SK-N-SH (cell line): ENCODE data around the gene CALR3. TPM values are rescaled to one million over a fixed set of nuclear protein-coding genes. Genes with fewer than 3 reads are reported as not detected.

Experiments
- CTCF ChIA-PET: fragments of 300-600, 350-600 bp; formaldehyde crosslinking; extraction: SDS; loops from one replicate; lab custom pipeline; 2021; lab: Yijun Ruan, JAX
- POLR2A ChIA-PET: fragments of 350-600 bp; sonication (Branson Sonifier 250); formaldehyde crosslinking; extraction: SDS; loops from one replicate; lab custom pipeline; 2020; ENCODE audit warnings: antibody characterized with exemption, inconsistent platforms; lab: Yijun Ruan, JAX
- DNase-seq: peaks from one replicate; pipeline ENCODE4 v3.0.0; 2012
- H2AFZ ChIP-seq: fragments of 200-600 bp; sonication (generic); 2 replicates; pipeline ENCODE4 v1.8.1; 2016; ENCODE audit warnings: antibody characterized with exemption, mild to moderate bottlenecking, low read depth
- H3F3A ChIP-seq: fragments of 200-600 bp; sonication (generic); replicated peaks from 2 replicates; pipeline ENCODE3; 2016; ENCODE audit warnings: antibody characterized with exemption, mild to moderate bottlenecking; ENCODE audit not compliant: insufficient read depth
- H3K27ac ChIP-seq, 2 experiments: fragments of 200-500 bp in 1 of 2; fragments of 200-600 bp in 1 of 2; sonication (Bioruptor generic) in 1 of 2; sonication (generic), shearing (Covaris generic) in 1 of 2; 2 replicates each; pipeline versions ENCODE4 v1.5.1 to v1.6.1; 2014 to 2016; ENCODE audit warnings: low read depth in 2 of 2, inconsistent platforms in 1 of 2, low read length in 1 of 2, mild to moderate bottlenecking in 1 of 2, mixed read lengths in 1 of 2
- H3K27me3 ChIP-seq: fragments of 200-600 bp; sonication (generic), shearing (Covaris generic); 2 replicates; pipeline ENCODE4 v1.6.1; 2016; ENCODE audit warnings: mixed run types; ENCODE audit not compliant: insufficient read depth
- H3K36me3 ChIP-seq, 2 experiments: fragments of 200-500 bp in 1 of 2; fragments of 200-600 bp in 1 of 2; sonication (Bioruptor generic) in 1 of 2; sonication (generic) in 1 of 2; replicated peaks in 1 of 2; 2 replicates each; pipeline versions ENCODE3 to v1.5.1; 2014 to 2016; ENCODE audit warnings: low read length in 1 of 2, mild to moderate bottlenecking in 1 of 2; ENCODE audit not compliant: insufficient read depth in 2 of 2, control insufficient read depth in 1 of 2
- H3K4me1 ChIP-seq, 2 experiments: fragments of 200-500 bp in 1 of 2; fragments of 200-600 bp in 1 of 2; sonication (Bioruptor generic) in 1 of 2; sonication (generic), shearing (Covaris generic) in 1 of 2; 2 replicates each; pipeline versions ENCODE4 v1.5.1 to v1.6.1; 2014 to 2016; ENCODE audit warnings: low read depth in 1 of 2, low read length in 1 of 2, mixed run types in 1 of 2; ENCODE audit not compliant: insufficient read depth in 2 of 2, control insufficient read depth in 1 of 2
- H3K4me2 ChIP-seq: fragments of 200-600 bp; sonication (generic), shearing (Covaris generic); 2 replicates; pipeline ENCODE4 v1.6.1; 2017; ENCODE audit warnings: mixed run types
- H3K4me3 ChIP-seq, 2 experiments: fragments of 200-500 bp in 1 of 2; fragments of 200-600 bp in 1 of 2; sonication (Bioruptor generic) in 1 of 2; sonication (generic), shearing (Covaris generic) in 1 of 2; 2 replicates each; pipeline versions ENCODE4 v1.5.1 to v1.8.1; 2014 to 2016; ENCODE audit warnings: low read depth in 2 of 2, inconsistent platforms in 1 of 2, low read length in 1 of 2, mild to moderate bottlenecking in 1 of 2, mixed read lengths in 1 of 2, moderate library complexity in 1 of 2
- H3K79me2 ChIP-seq: fragments of 200-600 bp; sonication (generic); 2 replicates; pipeline ENCODE4 v1.8.1; 2017; ENCODE audit warnings: mild to moderate bottlenecking; ENCODE audit not compliant: insufficient read depth
- H3K9ac ChIP-seq: fragments of 200-600 bp; sonication (generic); 2 replicates; pipeline ENCODE4 v1.6.1; 2017; ENCODE audit warnings: mixed run types
- H3K9me2 ChIP-seq: fragments of 200-600 bp; sonication (generic); 2 replicates; pipeline ENCODE4 v1.6.1; 2017; ENCODE audit warnings: mixed run types
- H3K9me3 ChIP-seq: fragments of 200-600 bp; sonication (generic); 2 replicates; pipeline ENCODE4 v1.6.1; 2017; ENCODE audit warnings: mixed run types, mild to moderate bottlenecking, moderate library complexity
- H4K20me1 ChIP-seq: fragments of 200-600 bp; sonication (generic); 2 replicates; pipeline ENCODE4 v1.6.1; 2017; ENCODE audit warnings: mild to moderate bottlenecking, mixed run types; ENCODE audit not compliant: insufficient read depth
- CHD2 ChIP-seq: fragments of 150-350 bp; IDR thresholded peaks from 2 replicates; pipeline ENCODE4 v1.6.1; 2018; ENCODE audit warnings: low read length; ENCODE audit not compliant: partially characterized antibody
- CTCF ChIP-seq: fragments of 200-600 bp; sonication (generic); IDR thresholded peaks from 2 replicates; pipeline ENCODE4 v1.6.1; 2017; ENCODE audit warnings: antibody characterized with exemption, mild to moderate bottlenecking, moderate library complexity
- GABPA ChIP-seq: IDR thresholded peaks from 2 replicates; pipeline ENCODE4 v1.4.0; 2012; ENCODE audit warnings: low read depth, mild to moderate bottlenecking
- IRF3 ChIP-seq: fragments of 150-350 bp; IDR thresholded peaks from 2 replicates; pipeline ENCODE4 v1.6.1; 2016; ENCODE audit warnings: mild to moderate bottlenecking, low read depth, low read length
- JUND ChIP-seq: IDR thresholded peaks from 2 replicates; pipeline ENCODE4 v1.4.0; 2012
- MAX ChIP-seq: IDR thresholded peaks from 2 replicates; pipeline ENCODE4 v1.4.0; 2012; ENCODE audit warnings: low read depth
- NFIC ChIP-seq: IDR thresholded peaks from 2 replicates; pipeline ENCODE4 v1.4.0; 2012; ENCODE audit warnings: borderline replicate concordance
- RAD21 ChIP-seq: IDR thresholded peaks from 2 replicates; pipeline ENCODE4 v1.6.1; 2012; ENCODE audit warnings: mild to moderate bottlenecking, low read length
- TEAD4 ChIP-seq: IDR thresholded peaks from 2 replicates; pipeline ENCODE4 v1.4.0; 2012; ENCODE audit warnings: mild to moderate bottlenecking, borderline replicate concordance; ENCODE audit not compliant: insufficient read depth
- USF2 ChIP-seq: fragments of 150-350 bp; IDR thresholded peaks from 2 replicates; pipeline ENCODE4 v1.6.1; 2017; ENCODE audit warnings: antibody characterized with exemption, low read length, low read depth, borderline replicate concordance
- WGBS: methylation state at CpG from one replicate; pipeline ENCODE4 v1.1.6; 2017; ENCODE audit warnings: low lambda C conversion rate; 5-methylcytosine and 5-hydroxymethylcytosine counted together
- polyA plus RNA-seq, 3 experiments: library from polyadenylated mRNA; depleted of rRNA; stranded (reverse); fragments of >200 nt; gene quantifications; 2 replicates each; pipeline ENCODE4 v1.2.3, GENCODE V29; 2012

The CALR3 gene
- polyA plus RNA-seq, 1 of the 3 experiments (the other 2 are of a cell fraction): not detected

GRCh38 chr19:16509141-16510061 lies 13.4 kb upstream of the CALR3 start:
- no peak overlapping the region for H3K9ac ChIP-seq
- peak; percentile 1 for DNase-seq
- no peaks in the 10 kb centered on the region for H3K9me2 ChIP-seq
- WGBS: 95% methylated on average over 25 of the region's 28 CpGs
- H3K79me2 ChIP-seq: no peaks in the 10 kb centered on the region
- H2AFZ ChIP-seq: no peak overlapping the region
- peaks cover 0 to 19% of the 10 kb centered on the region in 2 experiments for H3K36me3 ChIP-seq
- H3K4me1 ChIP-seq: no peaks in the 10 kb centered on the region
- H3K4me2 ChIP-seq: no peak overlapping the region
- no peaks in the 10 kb centered on the region for H4K20me1 ChIP-seq
- POLR2A ChIA-PET: interaction anchor here (0.6 kb wide), 1 partner anchor 811 kb away, joined by 3 read pairs; no protein-coding TSS in a partner anchor
- no peaks in the 10 kb centered on the region for H3K27me3 ChIP-seq
- H3F3A ChIP-seq: no peaks in the 10 kb centered on the region
- no peak overlapping the region for H3K27ac ChIP-seq
- H3K9me3 ChIP-seq: no peaks in the 10 kb centered on the region
- no peak overlapping the region for H3K4me3 ChIP-seq
- TF ChIP-seq IRF3 (no peak), RAD21 (no peak), TEAD4 (no peak), JUND (no peak), NFIC (no peak), MAX (no peak)
- TF ChIP-seq, all 33 proteins: peak for 0
- CTCF ChIA-PET: interaction anchor here (1.4 kb wide), 1 partner anchor 68 kb away, joined by 3 read pairs; no protein-coding TSS in a partner anchor

GRCh38 chr19:16508546-16508945 lies 12.6 kb upstream of the CALR3 start:
- Histone ChIP-seq H3K79me2 (no peaks in the 10 kb centered on the region), H3K9me3 (no peaks in the 10 kb centered on the region), H3K4me3 (no peak overlapping the region), H3K9me2 (no peaks in the 10 kb centered on the region), H3K36me3 (peaks cover 0 to 18% of the 10 kb centered on the region in 2 experiments), H4K20me1 (no peaks in the 10 kb centered on the region), H3K27me3 (no peaks in the 10 kb centered on the region), H3K9ac (no peak overlapping the region), H2AFZ (no peak overlapping the region), H3K4me1 (no peaks in the 10 kb centered on the region), H3K4me2 (no peak overlapping the region), H3K27ac (no peak overlapping the region), H3F3A (no peaks in the 10 kb centered on the region)
- WGBS: 95% methylated on average over 5 of the region's 5 CpGs
- POLR2A ChIA-PET: interaction anchor here (0.6 to 1.1 kb wide), 2 partner anchors 13 to 812 kb away, joined by 3 read pairs; partner anchors contain the start of gene CALR3
- no peak for TF ChIP-seq IRF3
- no peak for TF ChIP-seq CTCF
- no peak for TF ChIP-seq CHD2
- no peak for TF ChIP-seq GABPA
- TF ChIP-seq USF2: no peak
- DNase-seq: no peak
- CTCF ChIA-PET: interaction anchor here (0.6 to 1.4 kb wide), 2 partner anchors 67 to 261 kb away, joined by 3 read pairs; no protein-coding TSS in a partner anchor
